ENCODE data around the gene TBCA. TPM values are rescaled to one million over a fixed set of nuclear protein-coding genes. Genes with fewer than 3 reads are reported as not detected.

The TBCA gene
- total and polyA plus RNA-seq, 2 of the 13 experiments (the other 11 are each of a cell fraction or from before 2014, with no cell fraction given) = 93.8 to 309 TPM

- TF ChIP-seq ZHX1 (CRISPR knock-in tag; IDR thresholded peaks at IDR 0.05; ENCODE audit: low read depth) (no peak), ZNF17 (CRISPR knock-in tag; IDR thresholded peaks at IDR 0.05) (no peak), PPARG (CRISPR knock-in tag; conservative IDR thresholded peaks at IDR 0.05) (peak; percentile 74), TRAFD1 (CRISPR knock-in tag; IDR thresholded peaks at IDR 0.05; ENCODE audit: borderline replicate concordance) (no peak), HOXA3 (CRISPR knock-in tag; IDR thresholded peaks at IDR 0.05) (peak; percentile 90), MYC (CRISPR knock-in tag; IDR thresholded peaks at IDR 0.05; ENCODE audit: borderline replicate concordance) (peak; percentile 57; the same call in 1 of the 2 replicates), ZNF160 (CRISPR knock-in tag; IDR thresholded peaks at IDR 0.05) (0 out of 2 replicates have a peak, but pooled peaks have one; percentile 50), ZFP90 (CRISPR knock-in tag; IDR thresholded peaks at IDR 0.05; ENCODE audit: borderline replicate concordance) (0 out of 2 replicates have a peak, but pooled peaks have one; percentile 51), TOE1 (CRISPR knock-in tag; IDR thresholded peaks at IDR 0.05) (0 out of 2 replicates have a peak, but pooled peaks have one; percentile 69), ZNF329 (CRISPR knock-in tag; IDR thresholded peaks at IDR 0.05; ENCODE audit: low read depth) (no peak), ATF3 (CRISPR knock-in tag; IDR thresholded peaks at IDR 0.05) (peak; percentile 98), SOX6 (IDR thresholded peaks at IDR 0.05) (no peak), SOX6 (CRISPR knock-in tag; IDR thresholded peaks at IDR 0.05) (peak; percentile 92), ZNF644 (CRISPR knock-in tag; IDR thresholded peaks at IDR 0.05; ENCODE audit: low read depth) (peak; percentile 98), JUNB (CRISPR knock-in tag; IDR thresholded peaks at IDR 0.05; ENCODE audit: borderline replicate concordance) (no peak), ZNF362 (CRISPR knock-in tag; IDR thresholded peaks at IDR 0.05; ENCODE audit: borderline replicate concordance) (peak; percentile 92), RBFOX2 (IDR thresholded peaks at IDR 0.05; ENCODE audit: low read depth, low read length) (0 out of 2 replicates have a peak, but pooled peaks have one; percentile 25), NCOA2 (CRISPR knock-in tag; IDR thresholded peaks at IDR 0.05) (peak; percentile 89), XRCC5 (optimal IDR thresholded peaks at IDR 0.05; ENCODE audit: low read length) (no peak), IRF2 (CRISPR knock-in tag; IDR thresholded peaks at IDR 0.05) (peak; percentile 69), MEF2D (CRISPR knock-in tag; IDR thresholded peaks at IDR 0.05) (peak; percentile 89), ZSCAN25 (CRISPR knock-in tag; IDR thresholded peaks at IDR 0.05) (peak; percentile 42; the same call in 1 of the 2 replicates), TAF15 (IDR thresholded peaks at IDR 0.05; ENCODE audit: low read depth, low read length, poor library complexity, severe bottlenecking) (no peak), ZFP36L1 (CRISPR knock-in tag; IDR thresholded peaks at IDR 0.05) (0 out of 2 replicates have a peak, but pooled peaks have one; percentile 36), NR2C2 (CRISPR knock-in tag; IDR thresholded peaks at IDR 0.05; ENCODE audit: borderline replicate concordance) (peak; percentile 84)
These were observed 36.9 kb upstream of the TBCA start (continued) for GRCh38 chr5:77812926-77813589.

Data from HepG2 (cell line).